K562 (cell line): ENCODE results near the gene DTYMK. TPM values are rescaled to one million over a fixed set of nuclear protein-coding genes. Genes with fewer than 3 reads are reported as not detected.

Source experiments
- ATAC-seq: fragments of 200-7000 bp; cut with Tn5 transposase; 3 replicates; pipeline ENCODE4 v1.9.1; 2020; ENCODE audit warnings: moderate library complexity
- BruUV-seq: library from RNA; stranded (reverse); fragments of 400-500 nt; replicated peaks from 2 replicates; lab custom pipeline; 2021; lab: Mats Ljungman, UMichigan
- CTCF ChIA-PET: fragments of 300-600 bp; formaldehyde crosslinking; extraction: SDS; loops from one replicate; lab custom pipeline; 2021; ENCODE audit warnings: low intra/inter-chr PET ratio; lab: Yijun Ruan, JAX
- POLR2A ChIA-PET: fragments of 300-600, 350-650 bp; sonication (Branson Sonifier 250); formaldehyde crosslinking; extraction: SDS; loops from one replicate; lab custom pipeline; 2021; ENCODE audit warnings: antibody characterized with exemption, inconsistent platforms; lab: Yijun Ruan, JAX
- DNase-seq, 4 experiments: peaks; one replicate each; pipeline versions ENCODE4 v3.0.0 to v3.0.0-alpha.2; 2011 to 2018; ENCODE audit warnings: low spot score in 3 of 4, mixed read lengths in 3 of 4; ENCODE audit errors: extremely low read depth in 1 of 4
- FAIRE-seq: peaks from 2 replicates; lab custom pipeline; 2011; peaks lifted over from hg19 to GRCh38; lab: Jason Lieb, UNC
- H2AFZ ChIP-seq: 2 replicates; pipeline ENCODE4 v1.6.0; 2011; ENCODE audit warnings: low read depth, low read length, control low read depth, inconsistent platforms
- H3K27ac ChIP-seq: fragments of 200-600 bp; 3 replicates; pipeline ENCODE4 v1.8.0; 2011; ENCODE audit warnings: low read depth, mild to moderate bottlenecking, control low read depth, inconsistent platforms, low read length, moderate library complexity, mixed read lengths; ENCODE audit errors: extremely low read depth
- H3K27me3 ChIP-seq, 2 experiments: fragments of 300-600 bp in 1 of 2; 2 replicates in 1 of 2; 3 replicates in 1 of 2; pipeline versions ENCODE4 v1.6.0 to v1.8.0; 2011; ENCODE audit warnings: inconsistent platforms in 2 of 2, low read length in 2 of 2, mild to moderate bottlenecking in 1 of 2, mixed read lengths in 1 of 2, moderate library complexity in 1 of 2; ENCODE audit not compliant: control insufficient read depth in 2 of 2, insufficient read depth in 2 of 2
- H3K36me3 ChIP-seq: fragments of 300-600 bp; 3 replicates; pipeline ENCODE4 v1.8.0; 2011; ENCODE audit warnings: mild to moderate bottlenecking, low read length, inconsistent platforms; ENCODE audit not compliant: control insufficient read depth, insufficient read depth
- H3K4me1 ChIP-seq, 2 experiments: fragments of 200-600 bp in 1 of 2; replicated peaks in 1 of 2; 2 replicates in 1 of 2; 3 replicates in 1 of 2; pipeline versions ENCODE4 v1.5.1 to v1.8.0; 2011; ENCODE audit warnings: inconsistent platforms in 2 of 2, low read length in 2 of 2, mild to moderate bottlenecking in 1 of 2, mixed read lengths in 1 of 2, moderate library complexity in 1 of 2; ENCODE audit not compliant: control insufficient read depth in 2 of 2, insufficient read depth in 2 of 2
- H3K4me2 ChIP-seq: 2 replicates; pipeline ENCODE4 v1.6.1; 2011; ENCODE audit warnings: low read length, control low read depth, inconsistent platforms, mixed read lengths; ENCODE audit not compliant: insufficient read depth
- H3K4me3 ChIP-seq: fragments of 200-600 bp; sonication (generic), shearing (Covaris generic); 2 replicates; pipeline ENCODE4 v1.5.1; 2016; ENCODE audit warnings: control low read depth, inconsistent platforms
- H3K79me2 ChIP-seq: fragments of 200-600 bp; 3 replicates; pipeline ENCODE4 v1.8.0; 2011; ENCODE audit warnings: low read length, inconsistent platforms; ENCODE audit not compliant: control insufficient read depth, insufficient read depth
- H3K9ac ChIP-seq, 2 experiments: 2 replicates each; pipeline versions ENCODE4 v1.6.0 to v1.6.1; 2011; ENCODE audit warnings: low read depth in 2 of 2, low read length in 2 of 2, control low read depth in 1 of 2, inconsistent platforms in 1 of 2, mild to moderate bottlenecking in 1 of 2, mixed read lengths in 1 of 2; ENCODE audit not compliant: insufficient read depth in 1 of 2
- H3K9me1 ChIP-seq: one replicate; pipeline ENCODE4 v1.6.0; 2011; ENCODE audit warnings: inconsistent platforms, mild to moderate bottlenecking, low read length, moderate library complexity; ENCODE audit not compliant: control insufficient read depth, insufficient read depth
- H3K9me3 ChIP-seq: replicated peaks from 2 replicates; pipeline ENCODE4 v1.5.1; 2011; ENCODE audit warnings: low read depth, low read length, inconsistent platforms; ENCODE audit not compliant: control insufficient read depth, insufficient read depth
- H4K20me1 ChIP-seq: replicated peaks from 2 replicates; pipeline ENCODE4 v1.6.1; 2011; ENCODE audit warnings: low read length, inconsistent platforms, mixed read lengths; ENCODE audit not compliant: control insufficient read depth, insufficient read depth
- RFX1 ChIP-seq: fragments of 450-650 bp; IDR thresholded peaks from 2 replicates; pipeline ENCODE4 v1.6.1; 2016; ENCODE audit warnings: mild to moderate bottlenecking, moderate library complexity
- STAT5B ChIP-seq: fragments of 250-450 bp; sonication (Bioruptor Pico); IDR thresholded peaks from 2 replicates; pipeline ENCODE4 v1.8.0; 2021; ENCODE audit warnings: mild to moderate bottlenecking, inconsistent platforms
- ZBTB1 ChIP-seq: sonication (generic); formaldehyde crosslinking; IDR thresholded peaks from 2 replicates; pipeline ENCODE4 v1.8.1; 2023; ENCODE audit warnings: missing genetic modification reagents, low read depth, mild to moderate bottlenecking, borderline replicate concordance
- WGBS: fragments of 100-300 bp; shearing (Covaris generic); methylation state at CpG from one replicate; pipeline ENCODE4 v1.1.6; 2016; ENCODE audit warnings: low coverage, mixed read lengths; ENCODE audit not compliant: insufficient coverage; ENCODE audit errors: missing lambda C conversion rate; 5-methylcytosine and 5-hydroxymethylcytosine counted together
- in situ Hi-C: fragments of 300-500 bp; cut with MboI; formaldehyde crosslinking; loops from 4 replicates; pipeline ENCODE4 v1.15.0; 2018; ENCODE audit warnings: inconsistent platforms, mixed read lengths
- intact Hi-C: fragments of 100-400 bp; cut with micrococcal nuclease; formaldehyde crosslinking; loops from 2 replicates; pipeline ENCODE4 v1.14.2; 2022
- polyA plus RNA-seq, 8 experiments: library from polyadenylated mRNA; depleted of rRNA in 4 of 8; stranded (reverse) in 5 of 8; unstranded in 3 of 8; fragments of >200 nt; fragmentation: Nextera tagmentation in 2 of 8; fragmentation: Illumina TruSeq in 1 of 8; extraction: Ambion mirVana in 2 of 8; extraction: Trizol in 1 of 8; gene quantifications; 2 replicates each; pipeline versions ENCODE4 v1.2.1 to v1.2.3, GENCODE V29; 2011 to 2014; ENCODE audit warnings: inconsistent platforms in 1 of 8, missing spikeins in 1 of 8
- total RNA-seq, 7 experiments: library from RNA; depleted of rRNA in 6 of 7; stranded (reverse); fragments of >200 nt in 6 of 7; fragmentation: Illumina TruSeq in 2 of 7; extraction: Trizol in 2 of 7; gene quantifications; 2 replicates each; pipeline versions ENCODE4 v1.2.1 to v1.2.3, GENCODE V29; 2011 to 2021; ENCODE audit warnings: low replicate concordance in 1 of 7

The DTYMK gene
- total and polyA plus RNA-seq, 9 of the 15 experiments (the other 6 are each of a cell fraction or from before 2014, with no cell fraction given): 8.2 to 85.0 (median 47.9) TPM

DNA sequence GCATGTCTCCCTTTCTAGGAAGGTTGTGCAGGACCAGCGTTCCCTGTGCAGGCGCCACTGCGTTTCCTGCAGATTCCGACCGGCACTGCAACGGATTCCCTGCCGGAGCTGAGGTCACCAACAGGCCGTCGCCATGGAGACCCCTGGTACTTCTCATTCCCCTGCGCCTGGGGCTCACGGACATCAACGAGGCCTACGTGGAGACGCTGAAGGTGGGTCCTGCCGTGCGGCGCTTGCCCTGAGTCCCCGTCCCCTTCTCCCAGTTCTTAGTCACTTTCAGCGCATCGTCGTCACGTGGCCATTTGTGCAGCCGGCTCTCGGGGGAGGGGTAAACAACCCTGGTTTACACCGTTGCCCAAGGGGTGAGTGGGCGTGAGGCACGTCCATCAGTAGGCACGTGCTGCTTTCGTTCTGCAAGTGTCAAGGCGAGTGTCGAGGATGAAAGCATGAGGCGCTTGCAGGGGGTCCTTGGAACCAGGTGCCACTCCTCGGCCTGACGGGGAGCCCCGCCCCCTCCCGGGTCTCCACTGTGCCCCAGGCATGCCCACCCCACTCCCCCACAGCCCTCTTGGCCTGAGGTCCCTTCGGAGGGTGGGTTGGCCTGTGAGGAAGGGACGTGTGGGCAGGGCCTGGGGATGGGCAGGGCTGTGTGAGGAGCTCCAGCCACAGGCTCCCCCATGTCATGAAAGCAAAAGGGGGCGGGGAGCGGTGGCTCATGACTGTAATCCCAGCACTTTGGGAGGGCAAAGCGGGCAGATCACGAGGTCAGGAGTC lies 19.8 kb downstream of the DTYMK start:
- WGBS: 93% methylated on average over 3 of the region's 42 CpGs
- Histone ChIP-seq H3K9ac (no peak overlapping the region), H4K20me1 (no peaks in the 10 kb centered on the region), H3K79me2 (no peaks in the 10 kb centered on the region), H3K4me3 (no peak overlapping the region), H3K27ac (no peak overlapping the region), H3K9me3 (no peaks in the 10 kb centered on the region), H2AFZ (no peak overlapping the region), H3K9me1 (no peaks in the 10 kb centered on the region), H3K36me3 (peaks cover 24% of the 10 kb centered on the region; the same call in 2 of the 3 replicates), H3K27me3 (no peaks in the 10 kb centered on the region), H3K4me2 (no peak overlapping the region), H3K4me1 (peaks cover 0 to 5% of the 10 kb centered on the region in 2 experiments; a peak in 3 of 5 replicates)
- FAIRE-seq (no peak), DNase-seq (no peak), ATAC-seq (no peak)
- in situ Hi-C loops (no loop called here), intact Hi-C loops (loop anchor here (5.0 kb wide), 1 partner anchor 210 kb away; no protein-coding TSS in a partner anchor)
- BruUV-seq: no TSS peak
- POLR2A ChIA-PET: no interaction called here
- TF ChIP-seq STAT5B (CRISPR knock-in tag) (no peak), RFX1 (peak; percentile 26; the same call in 1 of the 2 replicates), ZBTB1 (no peak)
- CTCF ChIA-PET: no interaction called here
